Nephron (organoid): ENCODE results near the gene BCAR3.

Source experiments
- H3K27ac Mint-ChIP-seq, 3 experiments: 2 replicates each; pipeline ENCODE4 v1.8.0; 2020; ENCODE audit warnings: mixed read lengths in 3 of 3, mild to moderate bottlenecking in 2 of 3, moderate library complexity in 1 of 3
- H3K27me3 Mint-ChIP-seq: 2 replicates; pipeline ENCODE4 v1.8.0; 2021; ENCODE audit warnings: low read depth, mild to moderate bottlenecking, moderate library complexity, mixed read lengths
- H3K36me3 Mint-ChIP-seq: 2 replicates; pipeline ENCODE4 v1.8.0; 2020; ENCODE audit warnings: low read depth, mixed read lengths
- H3K4me1 Mint-ChIP-seq: 2 replicates; pipeline ENCODE4 v1.8.0; 2020; ENCODE audit warnings: mixed read lengths
- H3K4me3 Mint-ChIP-seq, 3 experiments: 2 replicates each; pipeline ENCODE4 v1.8.0; 2020; ENCODE audit warnings: mild to moderate bottlenecking in 3 of 3, mixed read lengths in 3 of 3, moderate library complexity in 2 of 3
- H3K9me3 Mint-ChIP-seq: 2 replicates; pipeline ENCODE4 v1.8.0; 2020; ENCODE audit warnings: mixed read lengths
- CTCF ChIP-seq, 3 experiments: fragments of 200-600 bp; sonication (generic); IDR thresholded peaks; one replicate each; pipeline ENCODE4 v1.5.0; 2021; ENCODE audit warnings: antibody characterized with exemption in 3 of 3; ENCODE audit not compliant: unreplicated experiment in 3 of 3

The BCAR3 gene

DNA sequence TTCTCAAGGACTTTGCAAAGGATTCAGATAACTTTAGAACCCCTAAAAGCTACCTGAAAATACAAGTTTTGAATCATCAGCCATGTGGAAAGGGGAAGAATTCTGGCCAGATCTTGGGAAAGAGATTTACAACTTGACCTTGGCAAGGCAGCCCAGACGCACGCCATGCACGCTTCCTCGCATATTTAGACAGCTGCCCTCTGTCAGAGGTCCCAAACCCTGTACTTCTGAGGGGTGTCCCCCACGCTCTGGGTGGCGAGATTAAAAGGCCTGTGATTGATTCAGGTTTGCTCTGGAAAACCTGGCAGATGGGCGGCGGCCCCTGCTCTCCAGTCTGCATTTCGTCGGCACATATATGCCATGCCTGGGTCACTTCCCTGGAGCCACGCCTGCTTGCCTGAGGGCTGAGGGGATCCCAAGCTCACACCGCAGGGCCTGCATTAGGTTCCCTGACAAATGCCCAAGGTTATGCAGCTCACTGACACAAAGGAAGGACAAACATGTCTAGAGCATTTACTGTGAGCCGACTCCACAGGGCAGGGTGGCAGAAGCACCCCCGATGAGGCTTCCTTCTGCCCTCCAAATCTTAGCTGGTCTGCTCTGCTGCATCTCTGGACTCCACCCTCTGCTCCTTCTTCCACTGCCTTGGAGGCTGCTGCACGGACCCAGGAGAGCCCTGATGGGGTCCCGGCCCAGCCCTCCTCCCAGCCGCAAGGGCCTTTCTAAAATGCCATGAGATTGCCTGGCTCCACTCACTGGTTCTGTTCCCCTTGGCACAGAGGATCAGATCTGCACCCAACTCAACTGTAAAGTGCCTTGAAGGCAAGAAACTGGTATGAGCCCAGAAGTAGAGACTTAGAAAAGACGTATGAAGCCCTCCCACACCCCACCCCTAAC is 103.9 kb downstream of the BCAR3 start:
- H3K27me3 Mint-ChIP-seq = peaks cover 3% of the 10 kb centered on the region
- H3K4me3 Mint-ChIP-seq = no peak overlapping the region
- H3K9me3 Mint-ChIP-seq = no peaks in the 10 kb centered on the region
- H3K4me1 Mint-ChIP-seq = peaks cover 53% of the 10 kb centered on the region
- TF ChIP-seq CTCF (IDR thresholded peaks at IDR 0.05; ENCODE audit: unreplicated experiment in 3 of 3) = no peak
- H3K36me3 Mint-ChIP-seq = peaks cover 19% of the 10 kb centered on the region
- H3K27ac Mint-ChIP-seq = peak overlapping the region; percentile 70 to 95 (median 91)

- H3K27ac Mint-ChIP-seq = peak overlapping the region; percentile 70 to 95 (median 91)
- peaks cover 27% of the 10 kb centered on the region for H3K36me3 Mint-ChIP-seq
- H3K9me3 Mint-ChIP-seq = no peaks in the 10 kb centered on the region
- TF ChIP-seq CTCF (IDR thresholded peaks at IDR 0.05; ENCODE audit: unreplicated experiment in 3 of 3) = no peak
- peak overlapping the region in 1 of 3 experiments; percentile 3 for H3K4me3 Mint-ChIP-seq
- H3K27me3 Mint-ChIP-seq = peaks cover 3% of the 10 kb centered on the region
- peaks cover 47% of the 10 kb centered on the region for H3K4me1 Mint-ChIP-seq
Measured at GRCh38 chr1:93576746-93577145, 104.9 kb downstream of the BCAR3 start.

- Mint-ChIP-seq H3K4me3 (peak overlapping the region in 2 of 3 experiments; percentile 3 to 10), H3K9me3 (no peaks in the 10 kb centered on the region), H3K27ac (peak overlapping the region; percentile 70 to 95 (median 91)), H3K36me3 (peaks cover 27% of the 10 kb centered on the region), H3K27me3 (peaks cover 3% of the 10 kb centered on the region), H3K4me1 (peaks cover 47% of the 10 kb centered on the region)
- no peak for TF ChIP-seq CTCF (IDR thresholded peaks at IDR 0.05; ENCODE audit: unreplicated experiment in 3 of 3)
Measured at GRCh38 chr1:93576346-93576745, 105.3 kb downstream of the BCAR3 start.

- peak overlapping the region in 2 of 3 experiments; percentile 7 to 10 for H3K4me3 Mint-ChIP-seq
Measured at GRCh38 chr1:93575621-93576284, 105.9 kb downstream of the BCAR3 start.

GRCh38 chr1:93574991-93575390 is 106.6 kb downstream of the BCAR3 start:
- TF ChIP-seq CTCF (IDR thresholded peaks at IDR 0.05; ENCODE audit: unreplicated experiment in 3 of 3) = no peak
- Mint-ChIP-seq H3K27ac (peak overlapping the region; percentile 70 to 95 (median 91)), H3K4me1 (peaks cover 47% of the 10 kb centered on the region), H3K36me3 (peaks cover 35% of the 10 kb centered on the region), H3K4me3 (peak overlapping the region in 1 of 3 experiments; percentile 30), H3K27me3 (peaks cover under 1% of the 10 kb centered on the region), H3K9me3 (no peaks in the 10 kb centered on the region)

More at GRCh38 chr1:93575621-93576284, 105.9 kb downstream of the BCAR3 start:
- H3K4me1 Mint-ChIP-seq = peaks cover 47% of the 10 kb centered on the region
- peak overlapping the region; percentile 70 to 95 (median 91) for H3K27ac Mint-ChIP-seq
- TF ChIP-seq CTCF (IDR thresholded peaks at IDR 0.05; ENCODE audit: unreplicated experiment in 3 of 3) = no peak
- H3K27me3 Mint-ChIP-seq = peaks cover 3% of the 10 kb centered on the region
- H3K36me3 Mint-ChIP-seq = peaks cover 27% of the 10 kb centered on the region
- no peaks in the 10 kb centered on the region for H3K9me3 Mint-ChIP-seq
